ENCODE data around the gene TPPP. TPM values are rescaled to one million over a fixed set of nuclear protein-coding genes. Genes with fewer than 3 reads are reported as not detected.

The TPPP gene
- total RNA-seq, 1 donor: 0.84 TPM

GRCh38 chr5:665956-666711, 27.0 kb downstream of the TPPP start:
- Histone ChIP-seq H3K4me3 (ENCODE audit: low read length) (no peak overlapping the region), H3K9me3 (ENCODE audit: low read depth, low read length) (no peaks in the 10 kb centered on the region), H3K27me3 (ENCODE audit: insufficient read depth, low read length) (no peaks in the 10 kb centered on the region), H3K4me1 (ENCODE audit: insufficient read depth, low read length) (no peaks in the 10 kb centered on the region)

DNA sequence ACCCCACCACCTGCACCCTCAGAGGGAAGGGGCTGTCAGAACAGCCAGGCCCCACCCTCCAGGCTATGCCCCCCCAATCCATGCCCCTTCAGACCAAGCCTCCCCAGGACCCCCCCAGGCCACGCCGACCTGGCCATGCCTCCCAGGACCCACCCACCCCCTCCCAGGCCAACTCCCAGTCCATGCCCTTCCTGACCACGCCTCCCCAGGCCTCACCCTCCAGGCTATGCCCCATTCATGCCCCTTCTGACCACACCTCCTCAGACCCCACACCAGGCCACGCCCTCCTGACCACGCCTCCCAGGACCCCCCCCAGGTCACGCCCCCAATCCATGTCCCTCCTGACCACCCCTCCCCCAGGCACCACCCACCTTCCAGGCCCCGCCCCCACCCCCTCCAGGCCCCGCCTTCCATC, 27.6 kb downstream of the TPPP start:
- Histone ChIP-seq H3K9me3 (ENCODE audit: low read depth, low read length) (no peaks in the 10 kb centered on the region), H3K4me1 (ENCODE audit: insufficient read depth, low read length) (no peaks in the 10 kb centered on the region), H3K27me3 (ENCODE audit: insufficient read depth, low read length) (no peaks in the 10 kb centered on the region), H3K4me3 (ENCODE audit: low read length) (no peak overlapping the region)

DNA sequence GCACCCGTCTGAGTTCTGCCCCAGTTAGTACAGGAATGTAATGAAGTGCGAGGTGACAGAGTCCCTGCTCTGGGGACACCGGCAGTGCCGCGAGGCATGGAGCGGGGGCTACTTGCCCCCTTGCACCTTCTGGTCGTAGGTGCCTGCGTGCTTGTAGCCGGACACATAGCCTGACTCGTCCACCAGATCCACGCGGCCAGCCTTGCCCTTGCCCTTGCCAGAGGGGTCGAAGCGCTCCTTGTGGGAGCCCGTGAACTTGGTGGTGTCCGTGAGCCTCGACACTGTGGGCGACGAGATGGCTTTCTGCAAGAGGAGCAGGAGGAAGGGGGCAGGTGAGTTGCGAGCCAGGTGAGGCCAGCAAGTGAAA, 28.2 kb downstream of the TPPP start:
- Histone ChIP-seq H3K27me3 (ENCODE audit: insufficient read depth, low read length) (no peaks in the 10 kb centered on the region), H3K4me3 (ENCODE audit: low read length) (no peak overlapping the region), H3K9me3 (ENCODE audit: low read depth, low read length) (no peaks in the 10 kb centered on the region), H3K4me1 (ENCODE audit: insufficient read depth, low read length) (no peaks in the 10 kb centered on the region)

- H3K27me3 ChIP-seq (ENCODE audit: insufficient read depth, low read length): no peaks in the 10 kb centered on the region
Measured at GRCh38 chr5:664343-664993, 28.7 kb downstream of the TPPP start.

DNA sequence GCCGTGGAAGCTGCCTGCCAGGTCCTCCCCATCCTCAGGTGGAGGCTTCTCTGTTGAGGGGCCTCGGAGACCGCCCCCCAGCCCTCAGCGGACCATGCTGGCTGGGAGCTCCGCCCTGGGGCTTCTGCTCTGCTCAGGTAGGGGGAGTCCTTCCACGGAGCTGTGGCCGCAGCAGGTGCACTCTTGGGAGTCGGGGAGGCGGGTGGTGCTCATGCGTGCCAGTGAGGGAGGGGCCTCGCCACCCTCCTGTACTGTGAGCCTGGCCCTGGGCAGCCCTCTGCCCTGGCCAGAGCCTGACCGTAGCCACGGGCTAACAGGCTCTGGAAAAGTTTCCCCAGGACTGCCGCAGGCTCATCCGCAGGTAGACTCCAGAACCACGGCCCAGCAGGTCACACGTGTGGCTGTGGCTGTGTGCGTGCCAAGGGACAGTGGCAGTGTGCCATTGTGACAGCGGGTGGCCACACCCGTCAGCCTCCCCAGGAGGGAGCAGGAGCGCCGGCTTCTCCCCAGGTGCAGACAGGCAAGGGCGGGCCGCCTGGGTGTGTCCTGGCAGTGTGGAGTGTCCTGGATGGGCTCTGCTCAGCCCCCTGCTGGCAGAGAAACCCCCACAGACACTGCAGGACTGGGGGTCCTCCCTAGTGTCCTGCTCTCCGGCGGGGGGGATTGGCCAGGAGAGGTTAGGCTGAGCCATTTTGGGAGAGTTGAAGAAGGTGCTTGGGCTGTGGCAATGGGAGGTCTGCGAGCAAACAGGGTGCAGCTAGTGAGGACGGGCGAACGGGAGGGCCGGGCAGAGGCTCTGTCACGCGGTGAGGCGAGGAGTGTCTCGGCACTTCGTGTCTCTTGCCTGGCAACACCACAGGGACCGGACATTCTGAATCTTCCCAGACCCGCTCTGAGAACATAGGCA, 29.5 kb downstream of the TPPP start:
- Histone ChIP-seq H3K27me3 (ENCODE audit: insufficient read depth, low read length) (no peaks in the 10 kb centered on the region), H3K9me3 (ENCODE audit: low read depth, low read length) (no peaks in the 10 kb centered on the region), H3K4me1 (ENCODE audit: insufficient read depth, low read length) (no peaks in the 10 kb centered on the region), H3K4me3 (ENCODE audit: low read length) (no peak overlapping the region)

More at GRCh38 chr5:664343-664993, 28.7 kb downstream of the TPPP start:
- H3K9me3 ChIP-seq (ENCODE audit: low read depth, low read length): no peaks in the 10 kb centered on the region
- no peaks in the 10 kb centered on the region for H3K4me1 ChIP-seq (ENCODE audit: insufficient read depth, low read length)
- no peak overlapping the region for H3K4me3 ChIP-seq (ENCODE audit: low read length)

DNA sequence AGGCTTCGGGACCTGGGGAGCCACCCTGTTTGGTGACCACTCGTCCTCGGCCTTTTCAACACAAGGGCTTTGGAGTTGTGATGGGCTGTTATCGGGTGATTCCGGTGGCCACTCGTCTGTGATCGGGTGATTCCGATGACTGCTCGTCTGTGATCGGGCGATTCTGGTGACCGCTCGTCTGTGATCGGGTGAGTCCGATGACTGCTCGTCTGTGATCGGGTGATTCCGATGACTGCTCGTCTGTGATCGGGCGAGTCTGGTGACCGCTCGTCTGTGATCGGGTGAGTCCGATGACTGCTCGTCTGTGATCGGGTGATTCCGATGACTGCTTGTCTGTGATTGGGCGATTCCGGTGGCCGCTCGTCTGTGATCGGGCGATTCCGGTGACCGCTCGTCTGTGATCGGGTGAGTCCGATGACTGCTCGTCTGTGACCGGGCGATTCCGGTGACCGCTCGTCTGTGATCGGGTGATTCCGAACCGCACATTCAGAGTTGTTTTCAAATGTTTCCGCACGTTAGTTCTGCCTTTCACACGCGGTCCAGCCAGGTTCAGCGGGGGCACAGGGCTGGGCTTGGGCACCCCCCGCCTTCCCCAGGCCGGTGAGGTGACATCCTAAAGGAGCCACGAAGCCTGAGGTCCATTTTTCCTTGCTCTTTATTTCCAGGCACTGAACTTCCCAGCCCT, 30.3 kb downstream of the TPPP start:
- Histone ChIP-seq H3K9me3 (ENCODE audit: low read depth, low read length) (no peaks in the 10 kb centered on the region), H3K4me1 (ENCODE audit: insufficient read depth, low read length) (no peaks in the 10 kb centered on the region), H3K4me3 (ENCODE audit: low read length) (no peak overlapping the region), H3K27me3 (ENCODE audit: insufficient read depth, low read length) (no peaks in the 10 kb centered on the region)

- Histone ChIP-seq H3K9me3 (ENCODE audit: low read depth, low read length) (no peaks in the 10 kb centered on the region), H3K4me1 (ENCODE audit: insufficient read depth, low read length) (no peaks in the 10 kb centered on the region), H3K4me3 (ENCODE audit: low read length) (no peak overlapping the region), H3K27me3 (ENCODE audit: insufficient read depth, low read length) (no peaks in the 10 kb centered on the region)
Measured at GRCh38 chr5:661891-662750, 31.0 kb downstream of the TPPP start.

DNA sequence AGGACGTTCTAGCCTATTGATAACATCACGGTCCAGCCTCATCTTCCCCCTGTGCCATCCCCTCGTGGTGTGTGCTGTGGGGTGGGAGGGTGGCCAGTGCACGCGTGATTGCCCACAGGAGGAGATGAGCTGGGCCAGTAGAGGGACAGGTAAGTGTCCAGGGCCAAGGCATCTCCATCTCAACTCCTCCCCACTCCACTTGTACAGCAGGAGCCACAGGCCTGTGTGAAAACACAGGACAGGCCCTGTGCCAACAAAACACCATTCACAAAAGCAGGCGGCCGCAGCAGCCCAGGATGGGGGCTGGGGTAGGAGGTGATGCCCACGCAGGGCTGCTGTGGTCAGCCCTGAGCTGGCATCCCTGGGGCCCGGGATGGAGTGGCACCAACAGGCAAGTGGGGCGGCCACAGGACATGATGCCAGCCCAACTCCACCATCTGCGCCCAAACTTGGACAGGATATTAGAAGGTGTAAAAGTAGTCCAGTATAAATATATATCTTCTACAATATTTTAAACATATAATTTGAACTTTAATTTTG, 32.6 kb downstream of the TPPP start:
- no peaks in the 10 kb centered on the region for H3K9me3 ChIP-seq (ENCODE audit: low read depth, low read length)
- no peaks in the 10 kb centered on the region for H3K4me1 ChIP-seq (ENCODE audit: insufficient read depth, low read length)
- H3K27me3 ChIP-seq (ENCODE audit: insufficient read depth, low read length): no peaks in the 10 kb centered on the region
- H3K4me3 ChIP-seq (ENCODE audit: low read length): no peak overlapping the region

DNA sequence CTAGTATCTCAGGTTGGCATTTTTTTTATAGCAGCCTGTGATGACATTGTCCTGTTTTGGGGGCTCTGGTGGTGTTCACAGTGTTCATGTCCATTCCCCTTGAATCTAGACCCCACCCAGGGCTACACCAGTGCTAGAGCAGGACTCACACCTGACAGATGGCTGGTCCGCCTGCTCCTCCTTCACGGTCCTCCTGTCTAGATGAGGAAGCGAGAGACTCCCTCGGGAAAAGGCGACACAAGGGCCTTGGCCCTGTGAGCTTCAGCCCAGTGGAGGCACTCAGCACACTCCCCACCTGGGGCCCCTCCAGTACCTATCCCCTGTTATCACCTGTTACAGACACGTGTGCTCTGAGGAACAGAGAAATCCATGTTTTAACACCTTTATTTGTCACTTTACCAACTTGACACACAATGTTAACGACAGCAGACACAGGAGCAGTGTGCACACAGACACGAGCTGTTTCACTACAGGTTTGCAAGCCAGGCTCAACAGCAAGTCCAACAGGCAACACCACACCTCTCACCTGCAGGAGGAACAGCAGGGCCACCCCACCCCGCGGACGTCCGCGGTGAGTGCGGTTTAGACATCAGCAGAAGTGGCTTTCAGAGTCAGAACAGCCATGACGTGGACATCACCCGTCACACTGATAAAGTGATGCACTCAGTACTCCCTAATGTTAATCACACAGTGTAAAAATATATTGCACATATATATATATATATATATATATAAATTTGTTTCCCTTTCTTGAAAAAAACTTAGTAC, 33.5 kb downstream of the TPPP start:
- Histone ChIP-seq H3K27me3 (ENCODE audit: insufficient read depth, low read length) (no peaks in the 10 kb centered on the region), H3K4me3 (ENCODE audit: low read length) (no peak overlapping the region), H3K9me3 (ENCODE audit: low read depth, low read length) (no peaks in the 10 kb centered on the region), H3K4me1 (ENCODE audit: insufficient read depth, low read length) (no peaks in the 10 kb centered on the region)

GRCh38 chr5:658103-658502, 35.0 kb downstream of the TPPP start:
- H3K9me3 ChIP-seq (ENCODE audit: low read depth, low read length): no peaks in the 10 kb centered on the region
- H3K4me3 ChIP-seq (ENCODE audit: low read length): no peak overlapping the region
- no peaks in the 10 kb centered on the region for H3K27me3 ChIP-seq (ENCODE audit: insufficient read depth, low read length)
- no peaks in the 10 kb centered on the region for H3K4me1 ChIP-seq (ENCODE audit: insufficient read depth, low read length)

DNA sequence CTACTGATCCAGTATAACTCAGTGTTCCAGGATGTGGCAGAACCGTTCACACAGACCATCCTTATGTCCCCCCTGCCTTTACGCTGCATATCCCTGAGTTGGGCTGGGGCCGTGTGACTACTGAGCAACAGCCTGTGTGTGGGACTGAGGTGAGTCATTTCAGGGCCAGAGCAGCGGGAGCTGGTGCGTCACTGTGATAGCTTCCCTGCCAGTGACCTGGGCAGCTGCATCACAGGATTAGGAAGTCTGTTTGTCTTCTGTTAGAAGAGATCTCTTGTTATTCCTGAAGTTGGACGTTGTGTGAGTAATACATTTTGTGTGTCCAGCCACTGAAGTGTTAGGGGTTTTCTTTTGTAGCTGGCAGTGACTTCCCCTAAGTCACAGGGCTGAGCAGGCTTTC, 35.6 kb downstream of the TPPP start:
- H3K27me3 ChIP-seq (ENCODE audit: insufficient read depth, low read length): no peaks in the 10 kb centered on the region
- H3K4me3 ChIP-seq (ENCODE audit: low read length): no peak overlapping the region
- no peaks in the 10 kb centered on the region for H3K4me1 ChIP-seq (ENCODE audit: insufficient read depth, low read length)
- H3K9me3 ChIP-seq (ENCODE audit: low read depth, low read length): no peaks in the 10 kb centered on the region

DNA sequence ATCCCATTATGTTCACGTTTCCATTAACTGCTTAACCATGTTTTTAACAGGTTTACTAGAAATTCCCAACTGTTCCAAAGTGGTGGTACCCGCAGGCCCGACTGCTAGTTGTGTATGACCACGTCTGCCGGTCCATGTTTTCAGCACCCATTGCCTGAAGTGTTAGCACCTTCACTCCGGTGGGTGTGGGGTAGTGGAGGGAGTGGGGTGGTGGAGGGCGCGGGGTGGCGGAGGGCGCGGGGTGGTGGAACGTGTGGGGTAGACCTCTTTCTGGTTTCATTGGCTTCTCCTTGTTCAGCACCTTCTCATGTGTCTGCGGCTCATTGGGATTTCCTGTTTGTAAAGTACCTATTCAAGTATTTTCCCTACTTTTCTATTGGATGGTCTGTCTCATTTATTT, 37.7 kb downstream of the TPPP start:
- Histone ChIP-seq H3K4me3 (ENCODE audit: low read length) (no peak overlapping the region), H3K4me1 (ENCODE audit: insufficient read depth, low read length) (no peaks in the 10 kb centered on the region), H3K27me3 (ENCODE audit: insufficient read depth, low read length) (no peaks in the 10 kb centered on the region), H3K9me3 (ENCODE audit: low read depth, low read length) (no peaks in the 10 kb centered on the region)

DNA sequence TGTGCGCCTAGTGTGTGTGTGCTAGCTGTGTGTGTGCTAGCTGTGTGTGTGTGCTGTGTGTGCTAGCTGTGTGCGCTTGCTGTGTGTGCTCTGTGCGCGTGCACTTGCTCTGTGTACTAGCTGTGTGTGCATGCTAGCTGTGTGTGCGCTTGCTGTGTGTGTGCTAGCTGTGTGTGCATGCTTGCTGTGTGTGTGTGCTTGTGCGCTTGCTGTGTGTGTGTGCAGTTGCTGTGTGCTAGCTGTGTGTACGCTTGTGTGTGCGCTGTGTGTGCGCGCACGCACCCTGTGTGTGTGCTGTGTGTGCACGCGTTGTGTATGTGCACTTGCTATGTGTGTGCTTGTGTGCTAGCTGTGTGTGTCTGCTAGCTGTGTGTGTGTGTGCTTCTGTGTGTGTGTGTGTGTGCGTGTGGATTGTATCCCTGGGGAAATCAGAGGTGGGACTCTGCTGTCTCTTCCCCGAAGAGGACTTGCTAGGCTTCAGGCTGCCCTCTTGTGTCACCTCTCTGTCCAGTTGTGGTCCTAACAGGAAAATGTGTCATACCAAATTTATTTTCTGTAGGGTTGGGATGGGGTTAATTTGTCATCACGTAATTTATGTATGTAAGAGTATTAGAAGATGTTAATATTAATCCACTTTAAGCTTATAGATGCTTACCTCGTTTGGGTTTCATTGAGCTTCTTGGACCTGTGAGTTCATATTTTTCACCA, 38.9 kb downstream of the TPPP start:
- no peaks in the 10 kb centered on the region for H3K4me1 ChIP-seq (ENCODE audit: insufficient read depth, low read length)
- no peak overlapping the region for H3K4me3 ChIP-seq (ENCODE audit: low read length)
- no peaks in the 10 kb centered on the region for H3K9me3 ChIP-seq (ENCODE audit: low read depth, low read length)
- no peaks in the 10 kb centered on the region for H3K27me3 ChIP-seq (ENCODE audit: insufficient read depth, low read length)
